ENCODE measurements around the gene MMP15.

- no peak for TF ChIP-seq POLR2A (IDR thresholded peaks at IDR 0.05)
- TF ChIP-seq CTCF (IDR thresholded peaks at IDR 0.05), result no peak
Observed at GRCh38 chr16:57985204-57986181, 40.1 kb upstream of the MMP15 start.

All from heart left ventricle (tissue), 13 donors.